Measurements from ENCODE around the gene PKIB.

DNA sequence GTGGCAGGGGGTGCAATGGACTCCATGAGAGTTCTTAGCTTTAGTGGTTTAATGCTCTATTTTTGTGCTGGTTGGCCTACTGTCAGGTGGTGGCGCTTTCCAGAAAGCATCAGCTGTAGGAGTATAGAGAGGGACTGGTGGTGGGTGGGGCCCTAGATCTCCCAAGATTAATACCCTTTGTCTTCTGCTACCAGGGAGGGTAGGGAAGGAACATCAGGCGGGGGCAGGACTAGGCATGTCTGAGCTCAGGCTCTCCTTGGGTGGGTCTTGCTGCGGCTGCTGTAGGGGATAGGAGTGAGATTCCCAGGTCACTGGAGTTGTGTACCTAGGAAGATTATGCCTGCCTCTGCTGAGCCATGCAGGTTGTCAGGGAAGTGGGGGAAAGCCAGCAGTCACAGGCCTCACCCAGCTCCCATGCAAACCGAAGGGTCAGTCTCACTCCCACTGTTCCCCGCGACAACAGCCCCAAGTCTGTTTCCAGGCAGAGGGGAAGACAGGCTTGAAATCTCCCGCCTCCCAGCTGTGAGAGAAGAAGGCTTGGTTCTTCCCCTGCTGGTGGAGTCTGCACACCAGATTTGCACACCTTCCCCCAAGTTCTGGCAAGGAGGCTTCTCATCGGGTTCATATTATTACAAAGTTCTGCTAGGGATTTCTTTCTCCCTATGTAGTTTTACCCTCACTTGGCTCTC, 46.7 kb upstream of the PKIB start:
- TF ChIP-seq, protein P1, sequence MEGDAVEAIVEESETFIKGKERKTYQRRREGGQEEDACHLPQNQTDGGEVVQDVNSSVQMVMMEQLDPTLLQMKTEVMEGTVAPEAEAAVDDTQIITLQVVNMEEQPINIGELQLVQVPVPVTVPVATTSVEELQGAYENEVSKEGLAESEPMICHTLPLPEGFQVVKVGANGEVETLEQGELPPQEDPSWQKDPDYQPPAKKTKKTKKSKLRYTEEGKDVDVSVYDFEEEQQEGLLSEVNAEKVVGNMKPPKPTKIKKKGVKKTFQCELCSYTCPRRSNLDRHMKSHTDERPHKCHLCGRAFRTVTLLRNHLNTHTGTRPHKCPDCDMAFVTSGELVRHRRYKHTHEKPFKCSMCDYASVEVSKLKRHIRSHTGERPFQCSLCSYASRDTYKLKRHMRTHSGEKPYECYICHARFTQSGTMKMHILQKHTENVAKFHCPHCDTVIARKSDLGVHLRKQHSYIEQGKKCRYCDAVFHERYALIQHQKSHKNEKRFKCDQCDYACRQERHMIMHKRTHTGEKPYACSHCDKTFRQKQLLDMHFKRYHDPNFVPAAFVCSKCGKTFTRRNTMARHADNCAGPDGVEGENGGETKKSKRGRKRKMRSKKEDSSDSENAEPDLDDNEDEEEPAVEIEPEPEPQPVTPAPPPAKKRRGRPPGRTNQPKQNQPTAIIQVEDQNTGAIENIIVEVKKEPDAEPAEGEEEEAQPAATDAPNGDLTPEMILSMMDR (IDR thresholded peaks at IDR 0.05; ENCODE audit: borderline replicate concordance, extremely low read depth, low read length, poor library complexity, severe bottlenecking) = no peak
- TF ChIP-seq EZH2 (IDR thresholded peaks at IDR 0.05; ENCODE audit: borderline replicate concordance, low read depth, low read length, severe bottlenecking) = no peak

Measured in DND-41 (cell line).